Activated CD8-positive, alpha-beta memory T cell treated with anti-CD3 and anti-CD28 coated beads for 4 hours (primary cell): Measurements from ENCODE around the gene NCLN.
"Not testable (repeated sequence)": the region's sequence is repeated elsewhere in the genome, so short reads cannot be mapped to it uniquely, and the experiment has no call there.

Source experiments
- DNase-seq, 2 donors: peaks; one replicate each; pipeline ENCODE4 v3.0.0-alpha.2; 2020; ENCODE audit warnings: low read depth in 2 of 2

NCLN gene

DNA sequence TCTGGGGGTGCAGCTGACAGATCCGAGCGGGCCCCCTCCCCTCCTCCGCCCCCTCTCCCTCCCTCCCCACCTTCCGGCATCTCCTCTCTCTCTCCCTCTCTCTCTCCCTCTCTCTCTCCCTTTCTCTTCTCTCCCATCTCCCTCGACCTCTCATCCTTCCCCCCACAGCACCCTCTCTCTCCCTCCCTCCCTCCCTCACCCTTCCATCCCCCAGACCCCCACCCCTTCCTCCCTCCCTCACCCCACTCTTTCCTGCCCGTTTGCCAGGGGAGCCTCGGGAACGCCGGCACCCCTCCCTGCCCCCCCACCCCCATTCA, 39.4 kb downstream of the NCLN start:
- DNase-seq = no peak

DNA sequence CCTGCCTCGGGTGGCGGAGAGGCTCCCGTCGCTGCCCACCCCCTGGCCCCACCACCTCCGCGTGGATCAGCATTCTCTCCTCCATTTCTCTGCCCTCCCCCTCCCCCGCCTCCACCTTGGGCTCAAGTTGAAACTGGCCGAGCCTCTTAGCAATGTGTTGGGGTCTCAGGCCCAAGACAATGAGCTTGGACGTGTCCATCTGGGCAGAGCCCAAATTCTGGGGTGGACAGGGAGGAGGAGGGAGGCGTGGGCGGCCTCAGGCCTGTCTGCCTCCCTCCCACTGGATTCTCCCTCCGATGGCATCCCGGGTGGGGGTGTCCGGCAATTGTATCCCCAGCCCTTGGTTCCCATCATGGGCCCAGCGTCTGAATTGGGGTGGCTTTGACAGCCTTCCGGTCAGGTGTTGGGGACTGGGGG, 40.0 kb downstream of the NCLN start:
- no peak for DNase-seq

DNA sequence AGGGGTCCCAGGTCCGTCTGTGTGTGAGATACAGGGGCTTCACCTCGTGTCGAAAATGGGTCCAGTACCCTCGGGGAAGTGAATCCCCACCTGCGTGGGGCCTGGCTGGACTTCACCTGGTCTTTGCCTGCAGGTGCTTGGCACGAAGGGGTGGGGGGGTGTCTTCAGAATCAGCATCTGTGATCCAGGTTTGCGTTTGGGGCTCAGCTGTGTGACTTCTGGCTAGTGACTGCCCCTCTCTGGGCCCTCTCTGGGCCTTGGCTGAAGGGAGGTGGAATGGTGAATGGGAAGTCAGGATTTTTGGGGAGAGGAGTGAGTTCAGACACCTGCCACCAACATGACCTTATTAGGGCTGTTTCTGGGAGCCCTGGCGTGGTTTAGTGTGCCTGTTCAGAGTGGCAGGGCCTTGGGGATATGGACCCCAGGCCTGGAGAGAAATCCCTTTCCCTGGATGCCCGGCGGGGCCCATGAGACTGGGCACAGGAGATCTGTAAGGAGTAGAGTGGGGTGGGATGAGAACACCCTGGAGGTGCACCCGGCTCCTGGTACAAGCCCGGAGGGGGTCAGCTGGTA, 41.4 kb downstream of the NCLN start:
- DNase-seq = no peak

DNA sequence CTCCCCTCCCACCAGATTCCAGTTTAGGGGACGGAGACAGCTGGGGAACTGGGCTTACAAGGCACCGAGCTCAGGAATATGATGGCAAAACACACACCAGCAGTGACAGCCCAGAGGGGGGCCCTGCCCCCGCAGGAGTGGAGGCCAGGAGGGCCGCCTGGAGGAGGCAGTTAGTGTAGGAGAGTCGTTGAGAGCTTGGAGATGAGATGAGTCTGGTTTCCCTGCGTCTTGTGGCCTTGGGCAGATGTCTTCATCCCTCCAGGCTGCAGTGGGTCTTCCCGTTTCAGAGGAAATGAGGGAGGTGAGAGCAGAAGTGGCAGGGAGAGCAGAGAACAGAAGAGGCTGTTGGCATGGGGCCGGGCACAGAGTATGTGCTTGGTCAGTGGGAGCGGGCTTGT, 43.6 kb downstream of the NCLN start:
- DNase-seq = no peak

DNA sequence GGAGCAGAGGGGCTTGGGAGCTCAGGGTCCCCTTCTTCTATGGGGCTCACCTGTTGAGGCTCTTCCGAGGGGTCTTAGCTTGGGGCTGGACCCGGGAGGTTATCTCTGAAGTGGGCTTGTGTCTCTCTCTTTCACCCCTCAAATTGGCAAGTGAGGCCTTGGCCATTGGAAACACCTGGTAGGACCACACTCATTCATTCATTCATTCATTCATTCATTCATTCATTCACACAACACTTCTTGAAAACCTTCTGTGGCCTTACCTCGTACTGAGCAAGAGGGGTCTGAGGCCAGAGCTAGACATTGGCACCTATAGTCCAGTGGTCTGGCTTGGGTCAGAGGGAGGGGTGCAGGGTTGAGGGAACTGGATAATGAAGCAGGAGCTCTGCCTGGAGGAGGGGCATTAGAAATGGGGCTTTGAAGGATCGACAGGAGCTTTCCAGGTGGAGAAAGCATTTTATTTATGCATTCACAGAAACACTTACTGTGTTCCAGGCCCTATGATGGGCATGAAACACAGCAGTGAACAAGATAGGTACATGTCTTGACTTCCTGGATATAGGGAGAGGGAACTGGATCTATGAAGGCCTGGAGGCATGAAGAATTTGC, 44.3 kb downstream of the NCLN start:
- DNase-seq = no peak

DNA sequence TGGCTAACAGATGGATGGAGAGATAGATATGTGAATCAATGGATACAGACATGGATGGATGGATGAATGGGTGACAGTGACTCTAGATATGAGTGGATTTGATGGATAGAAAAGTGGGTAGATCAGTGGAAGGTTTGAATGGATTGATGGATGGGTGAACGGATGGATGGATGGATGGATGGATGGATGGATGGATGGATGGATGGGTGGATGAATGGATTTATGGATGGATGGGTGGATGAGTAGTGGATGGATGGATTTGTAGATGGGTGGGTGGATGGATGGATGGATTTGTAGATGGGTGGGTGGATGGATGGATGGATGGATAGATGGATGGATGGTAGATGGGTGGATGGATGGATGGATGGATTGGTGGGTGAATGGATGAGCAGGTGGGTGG, 45.6 kb downstream of the NCLN start:
- no peak for DNase-seq

DNA sequence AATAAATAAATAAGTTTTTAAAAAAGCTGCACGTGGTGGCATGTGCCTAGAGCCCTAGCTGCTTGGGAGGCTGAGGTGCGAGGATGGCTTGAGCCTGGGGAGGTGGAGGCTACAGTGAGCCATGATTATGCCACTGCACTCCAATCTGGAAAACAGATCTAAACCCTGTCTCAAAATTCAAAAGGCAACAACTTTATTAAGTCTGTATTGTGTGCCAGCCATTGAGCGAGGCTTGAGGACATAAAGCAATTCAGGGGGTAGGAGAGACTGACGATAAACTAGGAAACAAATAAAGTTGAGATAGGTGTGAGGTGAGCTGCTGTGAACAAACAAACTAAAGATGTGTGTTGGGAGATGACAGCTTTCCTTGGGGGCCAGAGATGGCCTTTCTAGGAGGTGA, 47.4 kb downstream of the NCLN start:
- DNase-seq = no peak

DNA sequence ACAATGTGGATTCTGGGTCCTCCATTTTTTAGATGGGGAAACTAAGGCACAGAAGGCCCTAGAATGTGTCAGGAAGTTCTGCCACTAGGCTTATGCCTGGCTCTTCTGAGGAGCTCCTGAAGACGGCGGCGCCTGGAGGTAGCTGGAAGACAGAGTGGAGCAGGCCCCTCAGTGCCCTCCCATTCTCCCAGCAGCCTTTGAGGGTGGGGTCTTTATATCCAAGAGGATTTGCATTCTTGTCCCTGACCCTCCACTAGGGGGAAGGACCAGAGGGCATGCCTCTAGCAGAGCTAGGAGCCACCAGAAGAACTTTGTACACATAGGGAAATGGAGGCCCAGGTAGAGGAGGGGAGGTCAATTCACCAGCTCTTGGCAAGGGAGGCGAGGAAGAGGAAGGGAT, 48.1 kb downstream of the NCLN start:
- no peak for DNase-seq

DNA sequence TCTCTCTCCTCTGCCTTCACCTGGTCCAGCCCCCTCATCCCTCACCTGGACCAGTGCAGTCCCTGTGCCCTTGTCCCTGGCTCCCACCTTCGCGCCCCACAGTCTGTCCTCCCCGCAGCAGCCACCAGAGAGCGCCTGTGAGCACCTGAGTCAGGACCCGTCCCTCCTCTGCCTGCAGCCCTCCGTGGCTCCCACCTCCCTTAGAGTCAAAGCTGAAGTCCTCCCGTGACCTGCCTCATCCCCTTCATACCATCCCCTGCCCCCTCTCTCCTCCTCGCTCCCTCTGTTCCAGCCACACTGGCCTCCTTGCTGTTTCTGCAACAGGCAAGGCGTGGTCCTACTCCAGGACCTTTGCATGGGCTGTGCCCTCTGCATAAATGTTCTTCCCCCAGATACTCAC, 49.1 kb downstream of the NCLN start:
- no peak for DNase-seq

DNA sequence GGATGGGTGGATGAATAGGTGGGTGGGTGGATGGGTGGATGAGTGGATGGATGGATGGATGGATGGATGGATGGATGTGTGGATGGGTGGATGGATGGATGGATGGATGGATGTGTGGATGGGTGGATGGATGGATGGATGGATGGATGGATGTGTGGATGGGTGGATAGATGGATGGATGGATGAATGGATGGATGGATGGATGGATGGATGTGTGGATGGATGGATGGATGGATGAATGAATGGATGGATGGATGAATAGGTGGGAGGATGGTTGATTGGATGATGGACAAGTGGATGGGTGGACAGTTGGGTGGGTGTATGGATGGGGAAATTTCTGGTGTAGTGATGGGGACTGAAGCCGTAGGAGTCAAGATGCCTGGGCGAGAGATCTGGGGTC, 49.9 kb downstream of the NCLN start:
- DNase-seq = not testable (repeated sequence)

DNA sequence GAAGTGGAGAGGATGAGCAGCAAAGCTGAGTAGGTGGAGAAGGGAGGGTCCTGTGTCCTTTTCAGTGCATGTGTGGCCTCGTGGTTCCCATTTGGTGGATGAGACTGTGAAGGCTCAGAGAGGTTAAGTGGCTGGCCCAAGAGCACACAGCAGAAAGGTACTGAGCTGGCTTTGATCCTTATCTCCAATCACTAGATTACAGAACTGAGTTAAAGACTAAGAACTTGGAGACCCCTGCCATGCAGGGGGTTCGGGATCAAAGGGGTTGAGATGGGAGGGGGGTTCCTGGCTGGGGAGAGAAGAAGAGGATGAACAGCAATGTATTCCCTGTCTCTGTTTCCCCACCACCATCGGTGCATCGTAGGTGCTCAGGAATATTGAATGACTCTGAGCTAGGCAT, 50.5 kb downstream of the NCLN start:
- no peak for DNase-seq

DNA sequence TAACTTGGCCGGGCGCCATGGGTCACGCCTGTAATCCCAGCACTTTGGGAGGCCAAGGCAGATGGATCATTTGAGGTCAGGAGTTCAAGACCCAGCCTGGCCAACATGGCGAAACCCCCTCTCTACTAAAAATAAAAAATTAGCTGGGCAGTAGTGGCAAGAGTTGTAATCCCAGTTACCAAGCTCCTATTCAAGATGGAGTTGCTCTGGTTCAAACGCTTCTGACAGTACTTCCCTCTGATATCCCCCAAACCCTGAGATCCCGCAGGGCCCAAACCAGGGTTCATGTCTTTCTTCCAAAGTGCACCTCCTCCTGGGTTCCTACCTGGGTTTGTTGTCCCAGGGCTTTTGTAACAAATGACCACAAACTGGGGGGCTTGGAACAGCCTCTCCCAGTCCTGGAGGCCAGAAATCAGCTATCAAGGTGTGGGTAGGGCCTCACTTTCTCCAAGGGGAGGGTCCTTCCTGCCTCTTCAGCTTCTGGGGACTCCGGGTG, 52.4 kb downstream of the NCLN start:
- no peak for DNase-seq

DNA sequence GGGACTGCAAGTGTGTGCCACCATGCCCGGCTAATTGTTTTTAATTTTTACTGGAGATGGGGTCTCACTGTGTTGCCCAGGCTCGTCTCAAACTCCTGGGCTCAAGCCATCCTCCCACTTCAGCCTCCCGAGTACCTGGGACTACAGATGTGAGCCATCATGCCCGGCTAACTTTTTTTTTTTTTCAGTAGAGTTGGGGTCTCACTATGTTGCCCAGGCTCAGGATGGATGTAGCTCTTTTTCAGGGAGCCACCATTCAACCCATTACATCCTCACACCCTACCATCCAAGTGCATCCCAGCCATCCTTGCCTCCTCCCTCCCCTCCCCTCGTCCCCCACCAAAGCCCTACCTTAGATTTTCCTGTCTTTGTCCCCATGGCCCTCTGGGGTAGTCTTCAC, 53.6 kb downstream of the NCLN start:
- DNase-seq = no peak

DNA sequence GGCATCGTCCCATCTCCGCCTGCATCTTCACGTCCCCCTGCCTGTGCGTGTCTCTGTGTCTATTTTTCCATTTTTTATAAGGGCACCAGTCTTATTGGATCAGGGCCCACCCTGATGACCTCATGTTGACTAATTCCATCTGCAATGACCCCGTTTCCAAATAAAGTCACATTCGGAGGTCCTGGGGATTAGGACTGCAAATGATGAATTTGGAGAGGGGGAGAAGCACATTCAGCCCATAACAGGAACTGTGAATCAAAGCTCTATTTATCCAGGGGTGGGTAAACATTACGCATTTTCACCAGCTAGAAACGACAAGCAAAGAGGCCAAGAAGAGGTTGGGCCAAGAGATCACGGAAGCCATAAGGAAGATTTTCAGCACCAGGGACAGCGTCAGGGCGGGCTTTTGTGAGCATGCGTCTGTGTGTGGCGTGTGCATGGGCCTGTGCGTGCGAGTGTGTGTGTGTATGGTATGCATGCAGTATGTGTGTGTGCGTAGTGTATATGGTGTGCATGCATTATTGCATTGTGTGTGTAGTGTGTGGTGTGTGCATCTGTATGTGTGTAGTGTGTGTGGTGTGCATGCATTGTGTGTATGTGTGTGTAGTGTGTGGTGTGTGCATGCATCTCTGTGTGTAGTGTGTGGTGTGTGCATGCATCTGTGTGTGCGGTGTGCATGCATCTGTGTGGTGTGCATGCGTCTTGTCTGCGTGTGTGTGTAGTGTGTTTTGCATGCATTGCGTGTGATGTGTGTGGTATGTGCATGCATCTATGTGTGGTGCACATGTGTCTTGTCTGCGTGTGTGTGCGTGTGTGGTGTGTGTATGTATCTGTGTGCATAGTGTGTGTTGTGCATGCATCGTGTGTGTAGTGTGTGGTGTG, 58.3 kb downstream of the NCLN start:
- DNase-seq = no peak

DNA sequence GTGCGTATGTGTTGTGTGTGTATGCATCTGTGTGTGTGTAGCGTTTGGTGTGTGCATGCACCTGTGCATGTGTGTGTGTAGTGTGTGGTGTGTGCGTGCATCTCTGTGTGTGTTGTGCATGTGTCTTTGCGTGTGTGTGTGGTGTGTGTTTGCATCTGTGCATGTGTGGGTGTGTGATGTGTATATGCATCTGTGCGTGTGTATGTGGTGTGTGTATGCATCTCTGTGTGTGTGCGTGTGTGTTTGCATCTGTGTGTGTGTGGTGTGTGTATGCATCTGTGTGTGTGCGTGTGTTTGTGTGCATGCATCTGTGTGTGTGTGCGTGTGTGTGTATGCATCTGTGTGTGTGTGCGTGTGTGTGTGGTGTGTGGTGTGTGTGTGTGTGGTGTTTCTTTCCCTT, 59.3 kb downstream of the NCLN start:
- DNase-seq = no peak

DNA sequence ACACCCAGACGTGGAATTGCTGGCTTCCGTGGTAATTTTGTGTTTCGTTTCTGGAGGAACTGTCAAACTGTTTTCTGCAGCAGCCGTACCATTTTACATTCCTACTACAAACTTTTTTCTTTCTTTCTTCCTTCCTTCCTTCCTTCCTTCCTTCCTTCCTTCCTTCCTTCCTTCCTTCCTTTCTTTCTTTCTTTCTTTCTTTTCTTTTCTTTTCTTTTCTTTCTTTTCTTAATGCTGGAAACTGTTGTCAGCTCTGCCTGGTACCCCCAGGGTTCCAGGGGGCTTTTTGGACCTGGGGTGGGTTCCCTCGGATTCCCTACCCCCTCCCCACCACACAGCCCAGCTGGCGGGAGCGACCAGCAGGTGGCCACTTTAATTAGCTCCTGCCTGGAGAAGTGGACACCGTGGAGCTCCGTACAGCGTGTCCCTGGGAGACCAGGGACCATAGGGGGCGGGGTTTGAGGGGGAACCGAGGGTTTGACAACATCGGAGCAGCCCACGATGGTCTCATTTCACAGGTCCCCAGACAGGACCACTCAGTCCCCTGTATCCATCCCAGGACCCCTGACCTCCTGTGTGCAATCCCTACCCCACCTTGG, 63.1 kb downstream of the NCLN start:
- no peak for DNase-seq

DNA sequence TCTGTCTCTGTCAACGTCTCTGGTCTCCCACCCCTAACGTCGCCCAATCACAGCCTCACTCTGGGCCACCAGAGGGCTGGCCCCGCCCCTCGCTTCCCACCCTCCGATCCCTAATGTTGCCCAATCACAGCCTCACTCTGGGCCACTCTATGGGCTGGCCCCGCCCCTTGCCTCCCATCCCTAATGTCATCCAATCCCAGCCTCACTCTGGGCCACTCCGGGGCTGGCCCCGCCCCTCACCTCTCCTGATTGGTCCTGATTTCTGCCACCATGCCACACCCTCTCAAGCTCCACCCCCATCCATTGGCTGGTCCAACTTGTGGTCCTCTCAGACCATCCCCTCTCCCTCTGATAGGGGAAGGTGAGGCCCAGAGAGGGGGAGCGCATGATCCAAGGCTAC, 63.7 kb downstream of the NCLN start:
- no peak for DNase-seq

DNA sequence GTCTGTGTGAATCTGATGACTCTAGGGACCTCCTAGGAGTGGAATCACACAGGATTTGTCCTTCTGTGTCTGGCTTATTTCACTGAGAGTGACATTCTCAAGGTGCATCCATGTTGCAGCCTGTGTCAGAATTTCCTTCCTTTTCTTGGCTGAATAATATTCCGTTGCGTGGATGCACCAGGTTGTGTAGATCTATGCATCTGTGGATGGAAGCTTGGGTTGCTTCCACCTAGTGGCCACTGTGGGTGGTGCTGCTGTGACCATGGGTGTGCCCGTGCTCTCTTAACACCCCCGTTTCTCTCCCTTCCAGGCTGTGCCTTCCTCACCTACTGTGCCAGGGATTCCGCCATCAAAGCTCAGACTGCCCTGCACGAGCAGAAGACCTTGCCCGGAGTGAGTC, 64.9 kb downstream of the NCLN start:
- DNase-seq = no peak

DNA sequence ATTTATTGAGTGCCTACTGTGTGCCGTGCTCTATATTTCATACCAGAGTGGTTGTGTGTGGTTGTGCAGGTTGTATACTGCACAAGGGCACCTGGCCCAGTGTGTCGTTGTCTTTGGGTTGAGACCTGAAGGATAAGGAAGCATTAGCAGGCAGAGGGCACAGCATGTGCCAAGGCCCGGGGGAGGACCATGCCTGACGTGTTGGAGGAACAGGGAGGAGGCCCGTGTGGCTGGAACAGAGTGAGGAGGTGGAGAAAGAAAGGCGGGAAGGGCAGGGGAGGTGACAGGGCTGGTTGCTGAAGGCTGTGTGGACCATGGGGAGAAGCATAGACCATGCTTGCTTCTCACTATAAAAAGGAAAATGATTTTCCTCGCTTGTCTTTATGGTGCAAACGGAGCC, 65.5 kb downstream of the NCLN start:
- no peak for DNase-seq

DNA sequence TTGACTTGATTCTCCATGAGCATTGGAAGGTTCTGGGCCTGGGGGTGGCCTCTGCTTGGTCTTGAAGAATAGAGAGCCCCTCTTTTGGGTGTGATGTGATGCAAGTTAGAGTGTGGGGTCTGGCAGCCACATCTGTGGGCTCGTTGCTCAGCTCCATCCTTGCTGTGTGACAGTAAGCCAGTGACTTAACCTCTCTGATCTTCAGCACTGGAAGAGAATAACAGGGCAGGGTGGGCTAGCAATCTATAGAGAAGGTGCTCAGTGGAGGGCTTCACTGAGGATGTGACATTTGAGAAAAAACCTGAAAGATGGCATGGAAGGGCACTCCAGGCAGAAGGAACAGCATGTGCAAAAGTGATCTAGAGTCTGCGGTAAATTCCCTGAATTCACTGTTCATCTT, 66.9 kb downstream of the NCLN start:
- DNase-seq = no peak

DNA sequence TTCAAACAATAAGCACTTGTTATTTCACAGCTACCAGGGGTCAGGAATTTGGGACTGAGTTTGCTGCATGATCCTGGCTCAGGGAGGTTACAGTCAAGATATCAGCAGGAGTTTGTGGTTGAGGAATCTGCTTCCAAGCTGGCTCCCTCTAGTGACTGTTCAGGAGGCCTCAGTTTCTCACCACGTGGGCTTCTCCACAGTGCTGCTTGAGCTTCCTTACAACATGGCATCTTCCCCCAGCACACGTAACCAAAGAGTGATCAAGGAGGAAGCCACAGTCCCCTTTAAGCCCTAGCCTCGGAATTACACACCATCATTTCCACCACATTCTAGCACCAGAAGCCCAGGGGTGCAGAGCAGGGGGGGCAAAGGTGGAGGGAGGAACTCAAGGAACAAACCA, 67.5 kb downstream of the NCLN start:
- DNase-seq = no peak

DNA sequence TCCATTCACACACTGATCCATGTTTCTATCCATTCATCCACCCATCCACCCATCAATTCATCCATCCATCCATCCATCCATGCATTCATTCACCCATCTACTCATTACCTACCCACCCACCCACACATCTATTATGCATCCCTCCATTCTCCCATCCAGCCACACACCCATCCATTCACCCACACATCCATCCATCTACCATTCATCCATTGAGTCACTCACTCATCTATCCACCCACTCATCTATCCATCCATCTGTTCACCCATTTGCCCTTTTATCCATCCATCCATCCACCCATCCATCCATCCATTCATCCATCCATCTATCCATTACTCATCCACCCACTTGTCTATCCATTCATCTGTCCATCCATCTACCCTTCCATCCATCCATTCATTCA, 68.8 kb downstream of the NCLN start:
- no peak for DNase-seq

DNA sequence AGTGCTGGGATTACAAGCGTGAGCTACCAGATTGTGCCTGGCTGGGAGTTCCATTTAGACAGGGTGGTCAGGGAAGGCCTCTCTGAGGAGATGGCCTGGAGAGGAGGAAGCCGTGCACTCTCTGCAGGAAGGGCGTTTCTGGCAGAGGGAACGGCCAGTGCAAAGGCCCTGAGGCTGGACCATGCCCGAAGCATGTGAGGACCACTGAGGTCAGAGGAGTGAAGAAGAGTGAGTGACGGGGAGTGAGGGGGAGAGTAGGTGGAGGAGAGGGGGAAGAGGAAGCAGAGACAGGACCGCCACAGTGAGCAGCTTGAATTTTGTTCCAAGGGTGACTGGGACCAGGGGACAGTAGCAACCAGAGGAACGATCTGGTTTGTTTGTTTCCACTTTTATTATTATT, 71.3 kb downstream of the NCLN start:
- DNase-seq = no peak
